GM21737 (cell line): Measurements from ENCODE around the gene FZD2.
"Not testable (repeated sequence)": the region's sequence is repeated elsewhere in the genome, so short reads cannot be mapped to it uniquely, and the experiment has no call there.

Experiments
- ATAC-seq: cut with Tn5 transposase; IDR thresholded peaks from one replicate; pipeline ENCODE4 v1.9.1; 2021; ENCODE audit warnings: mild to moderate bottlenecking, moderate library complexity; ENCODE audit not compliant: unreplicated experiment

Gene FZD2

DNA sequence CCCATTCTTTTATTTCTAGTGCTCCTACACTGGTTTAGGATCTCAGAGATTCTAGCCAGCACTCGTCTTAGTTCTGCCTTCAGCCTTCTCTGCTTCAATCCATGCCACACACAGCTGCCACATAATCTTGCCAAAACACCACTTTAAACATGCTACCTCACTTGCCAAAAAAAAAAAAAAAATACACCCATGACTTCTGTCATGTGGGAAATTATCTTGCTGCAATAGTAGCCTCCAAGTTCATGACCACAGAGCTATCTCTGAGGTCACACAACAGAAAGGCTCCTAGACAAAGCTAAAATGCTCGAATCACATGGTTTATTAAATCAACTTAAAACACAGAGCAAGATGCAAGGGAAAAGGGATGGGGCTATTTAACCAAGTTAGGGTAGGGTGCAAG is 18.1 kb downstream of the FZD2 start:
- no peak for ATAC-seq

GRCh38 chr17:44578947-44579346 is 21.7 kb downstream of the FZD2 start:
- no peak for ATAC-seq

DNA sequence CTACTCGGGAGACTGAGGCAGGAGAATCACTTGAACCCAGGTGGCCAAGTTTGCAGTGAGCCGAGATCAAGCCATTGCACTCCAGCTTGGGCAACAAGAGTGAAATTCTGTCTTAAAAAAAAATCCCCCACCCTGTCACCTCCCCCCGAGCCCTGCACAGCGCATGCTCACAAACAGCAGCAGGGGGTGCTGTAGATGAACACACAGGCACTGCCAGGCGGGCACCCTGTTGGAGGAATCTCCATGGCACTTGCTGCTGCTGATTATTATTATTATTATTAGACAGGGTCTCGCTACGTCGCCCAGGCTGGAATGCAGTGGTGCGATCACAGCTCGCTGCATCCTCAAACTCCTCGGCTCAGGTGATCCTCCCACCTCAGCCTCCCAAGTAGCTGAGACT is 24.6 kb downstream of the FZD2 start:
- ATAC-seq = no peak

DNA sequence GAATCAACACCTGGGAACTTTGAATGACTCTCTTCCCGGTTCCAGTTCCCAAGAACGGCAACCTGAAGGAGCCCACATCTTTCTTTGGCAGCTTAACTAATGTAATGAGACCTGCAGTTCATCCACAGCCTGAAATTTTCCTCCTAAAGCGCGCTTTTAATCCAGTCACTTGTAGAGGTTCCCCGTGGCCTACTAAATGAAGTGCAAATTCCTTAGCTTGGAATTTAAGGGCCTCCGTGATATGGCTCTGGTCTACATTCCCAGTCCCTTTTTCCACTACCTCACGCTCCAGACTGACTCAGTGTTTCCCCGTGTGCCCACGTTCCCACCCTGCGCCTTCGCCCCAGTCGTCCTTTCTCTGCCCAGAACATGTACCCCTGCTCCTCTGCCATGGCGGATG is 27.2 kb downstream of the FZD2 start:
- no peak for ATAC-seq

- ATAC-seq = no peak
These were observed 28.0 kb downstream of the FZD2 start for GRCh38 chr17:44585315-44585714.

GRCh38 chr17:44587339-44587738 is 30.1 kb downstream of the FZD2 start:
- no peak for ATAC-seq

DNA sequence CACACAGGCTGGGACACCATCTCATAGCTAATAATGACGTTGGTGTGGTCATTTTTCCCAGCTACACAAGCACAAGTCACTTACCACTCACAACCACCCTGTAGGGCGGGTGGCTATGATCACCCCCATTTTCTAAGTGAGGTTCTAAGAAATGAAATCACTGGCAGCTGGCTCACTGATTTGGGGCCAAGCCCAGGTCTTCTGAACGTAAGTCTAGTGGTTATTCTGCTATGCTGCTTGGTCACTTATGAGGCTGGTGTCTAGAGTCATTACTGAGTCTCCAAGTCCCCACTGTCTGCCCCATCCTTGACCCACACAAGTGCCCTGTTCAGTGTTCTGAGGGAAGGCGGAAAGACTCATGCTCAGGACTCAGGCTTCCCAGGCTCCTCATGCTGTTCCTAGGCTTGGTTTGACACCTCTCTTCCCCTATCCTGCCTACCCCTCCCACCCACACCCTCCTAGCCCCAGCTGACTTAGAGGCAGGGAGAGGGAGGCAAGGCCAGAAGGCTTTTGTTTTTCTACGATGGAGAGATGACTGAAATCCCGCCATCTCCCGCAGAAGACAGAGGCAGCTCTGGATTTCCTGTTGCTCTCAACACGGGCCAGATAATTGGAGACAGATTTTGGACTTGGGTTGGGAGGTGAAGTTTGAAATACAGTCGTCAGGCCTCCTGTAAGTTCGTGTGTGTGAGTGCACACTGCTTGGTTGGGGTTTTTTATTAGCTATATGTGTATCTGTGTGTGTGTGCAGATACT is 32.2 kb downstream of the FZD2 start:
- no peak for ATAC-seq

DNA sequence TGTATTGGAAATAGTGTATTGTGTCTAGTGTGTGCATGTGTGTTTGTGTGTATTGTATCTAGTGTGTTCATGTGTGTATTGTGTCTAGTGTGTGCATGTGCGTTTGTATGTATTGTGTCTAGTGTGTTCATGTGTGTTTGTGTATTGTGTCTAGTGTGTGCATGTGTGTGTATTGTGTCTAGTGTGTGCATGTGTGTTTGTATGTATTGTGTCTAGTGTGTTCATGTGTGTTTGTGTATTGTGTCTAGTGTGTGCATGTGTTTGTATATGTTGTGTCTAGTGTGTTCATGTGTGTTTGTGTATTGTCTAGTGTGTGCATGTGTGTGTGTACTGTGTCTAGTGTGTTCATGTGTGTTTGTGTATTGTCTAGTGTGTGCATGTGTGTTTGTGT is 32.8 kb downstream of the FZD2 start:
- ATAC-seq = not testable (repeated sequence)

- ATAC-seq = not testable (repeated sequence)
These were observed 33.5 kb downstream of the FZD2 start for GRCh38 chr17:44590762-44591161.

DNA sequence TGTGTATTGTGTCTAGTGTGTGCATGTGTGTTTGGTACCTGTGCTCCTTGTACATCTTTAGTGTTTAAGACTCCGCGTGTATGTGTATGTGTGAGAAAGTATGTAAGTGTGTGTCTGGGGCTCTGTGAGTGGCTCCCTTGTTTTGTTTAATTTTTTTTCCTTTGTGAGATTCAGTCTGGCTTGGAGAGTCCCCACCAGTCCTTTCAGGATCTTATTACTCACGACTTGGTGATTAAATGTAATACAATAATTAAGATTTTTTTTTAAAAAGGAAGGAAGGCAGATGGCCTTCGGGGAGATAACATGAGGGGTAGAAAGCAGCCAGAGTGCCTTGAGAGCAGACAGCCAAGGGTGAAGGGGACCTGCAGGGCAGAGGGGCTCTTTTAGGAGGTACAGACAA is 33.9 kb downstream of the FZD2 start:
- ATAC-seq = no peak

GRCh38 chr17:44593156-44593555 is 35.9 kb downstream of the FZD2 start:
- ATAC-seq = no peak

DNA sequence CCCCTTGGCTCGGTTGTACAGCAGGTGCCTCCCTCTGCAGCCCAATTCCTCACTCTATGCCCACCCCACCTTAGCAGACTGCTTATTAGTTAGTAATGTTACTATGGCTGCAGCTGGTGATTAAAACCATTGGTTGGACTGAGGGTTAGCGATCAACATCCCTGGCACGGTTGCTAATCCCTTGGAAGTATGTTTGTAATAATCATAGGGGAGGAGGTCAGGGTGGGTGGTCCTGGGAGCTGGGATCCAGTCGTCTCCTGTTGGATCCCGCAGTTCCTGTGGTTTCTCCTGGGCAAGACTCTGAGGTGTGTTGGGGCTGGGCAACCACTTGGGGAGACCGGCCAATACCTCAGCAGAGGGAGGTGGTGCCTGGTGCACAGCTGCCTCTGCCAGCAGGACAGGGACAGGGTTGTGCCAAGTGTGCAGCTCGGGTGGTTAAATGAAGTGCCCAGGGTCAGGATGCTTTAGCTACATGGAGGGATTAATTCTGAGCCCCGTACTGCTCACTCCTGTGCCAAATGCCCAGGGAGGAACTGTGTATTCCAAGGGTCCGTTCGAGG is 38.0 kb downstream of the FZD2 start:
- no peak for ATAC-seq

DNA sequence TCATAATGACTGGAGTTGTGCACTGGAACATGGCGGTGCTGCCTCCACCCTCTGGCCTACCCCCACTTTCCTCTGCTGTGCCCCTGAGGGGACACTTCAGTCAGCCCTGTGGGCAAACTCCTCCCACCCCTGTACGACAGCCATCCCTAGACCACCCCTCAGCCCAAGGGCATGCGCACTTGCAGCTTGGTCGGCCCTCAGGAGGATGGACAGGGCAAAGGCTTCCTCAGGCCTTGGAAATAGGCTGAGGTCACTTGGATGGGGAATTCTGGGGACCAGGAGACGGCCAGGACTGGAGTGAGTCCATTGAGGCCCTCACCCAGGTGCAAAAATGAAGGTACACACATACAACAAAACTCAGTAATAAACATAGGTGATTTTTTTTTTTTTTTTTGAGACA is 41.0 kb downstream of the FZD2 start:
- no peak for ATAC-seq

GRCh38 chr17:44598932-44599297 is 41.6 kb downstream of the FZD2 start:
- ATAC-seq = no peak

DNA sequence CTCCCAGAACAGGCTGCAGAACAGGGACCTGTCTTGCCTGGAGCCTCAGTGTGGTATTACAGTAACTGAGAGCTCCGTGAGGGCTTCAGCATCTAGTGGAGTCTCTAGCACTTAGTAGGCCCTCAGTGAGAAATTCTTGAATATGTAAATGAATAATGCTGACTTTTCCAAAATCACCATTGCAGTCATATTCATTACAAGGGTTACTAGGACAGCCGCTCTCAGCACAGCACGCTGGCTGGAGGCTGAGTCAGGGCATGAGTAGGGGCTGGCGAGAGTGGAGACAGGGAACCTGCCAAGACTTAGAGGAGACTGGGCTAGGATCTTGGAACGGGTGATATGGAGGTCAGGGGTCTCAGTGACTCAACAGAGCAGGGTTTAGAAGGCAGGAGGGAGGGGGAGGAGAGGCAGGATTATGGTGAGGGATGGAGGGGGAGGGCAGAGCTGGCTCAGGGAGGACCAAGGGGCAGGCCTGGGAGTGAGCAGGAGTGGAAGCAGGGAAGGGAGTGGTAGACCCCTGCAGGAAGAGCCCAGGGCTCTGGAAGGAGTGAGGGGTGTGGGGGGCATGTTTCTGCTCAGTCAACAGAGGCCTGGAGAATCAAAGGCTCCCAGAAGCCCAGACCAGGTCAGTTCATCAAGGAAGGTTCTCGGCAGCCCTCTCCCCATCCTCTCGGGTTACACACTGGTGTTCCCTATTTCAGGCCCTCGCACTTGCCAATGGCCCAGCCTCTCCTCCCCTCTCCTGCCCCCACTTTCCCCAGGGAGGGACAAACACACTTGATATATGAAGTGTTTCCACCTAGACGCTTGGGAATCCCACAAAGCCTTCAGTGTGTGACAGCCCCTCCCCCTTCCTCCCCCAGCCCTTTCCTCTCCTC is 42.3 kb downstream of the FZD2 start:
- no peak for ATAC-seq

- no peak for ATAC-seq
These were observed 44.3 kb downstream of the FZD2 start for GRCh38 chr17:44601539-44601938.

DNA sequence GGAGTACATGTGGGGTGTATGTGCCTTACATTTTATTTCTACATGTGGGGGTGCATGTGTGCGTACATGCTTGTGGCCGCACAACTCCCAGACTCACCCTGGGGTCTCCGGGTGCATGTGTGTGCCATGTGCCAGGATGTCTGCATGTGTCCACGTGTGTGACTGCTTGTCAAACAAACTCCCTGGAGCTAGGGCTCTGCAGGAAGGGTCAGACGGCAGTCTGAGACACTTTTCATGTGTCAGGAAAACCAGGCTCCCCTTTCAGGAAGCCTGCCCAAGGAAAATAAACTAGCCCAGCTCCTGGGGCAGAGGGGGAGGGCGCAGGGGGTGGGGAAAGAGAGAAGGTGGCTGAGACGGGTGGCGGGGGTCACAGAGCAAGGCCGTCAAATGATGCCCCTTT is 44.7 kb downstream of the FZD2 start:
- ATAC-seq = no peak

GRCh38 chr17:44602390-44602789 is 45.1 kb downstream of the FZD2 start:
- no peak for ATAC-seq

DNA sequence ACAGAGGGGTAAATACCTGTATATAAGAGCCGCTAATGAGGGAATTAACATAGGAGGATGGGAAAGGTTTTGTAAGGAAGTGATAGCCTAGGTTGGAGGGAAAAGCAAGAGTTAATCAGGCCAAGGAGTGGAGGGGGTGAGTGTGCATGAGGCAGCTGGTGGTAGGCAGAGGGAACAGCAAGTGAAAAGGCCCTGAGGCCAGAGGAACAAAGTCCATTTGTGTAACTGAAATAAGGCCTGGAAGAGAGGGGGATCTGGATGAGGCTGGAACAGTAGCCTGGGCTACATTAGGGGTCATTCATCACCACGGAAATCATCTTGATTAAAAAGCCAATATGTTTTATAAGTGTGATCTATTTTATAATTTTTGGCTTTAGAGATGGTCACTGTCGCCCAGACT is 45.7 kb downstream of the FZD2 start:
- ATAC-seq = no peak

DNA sequence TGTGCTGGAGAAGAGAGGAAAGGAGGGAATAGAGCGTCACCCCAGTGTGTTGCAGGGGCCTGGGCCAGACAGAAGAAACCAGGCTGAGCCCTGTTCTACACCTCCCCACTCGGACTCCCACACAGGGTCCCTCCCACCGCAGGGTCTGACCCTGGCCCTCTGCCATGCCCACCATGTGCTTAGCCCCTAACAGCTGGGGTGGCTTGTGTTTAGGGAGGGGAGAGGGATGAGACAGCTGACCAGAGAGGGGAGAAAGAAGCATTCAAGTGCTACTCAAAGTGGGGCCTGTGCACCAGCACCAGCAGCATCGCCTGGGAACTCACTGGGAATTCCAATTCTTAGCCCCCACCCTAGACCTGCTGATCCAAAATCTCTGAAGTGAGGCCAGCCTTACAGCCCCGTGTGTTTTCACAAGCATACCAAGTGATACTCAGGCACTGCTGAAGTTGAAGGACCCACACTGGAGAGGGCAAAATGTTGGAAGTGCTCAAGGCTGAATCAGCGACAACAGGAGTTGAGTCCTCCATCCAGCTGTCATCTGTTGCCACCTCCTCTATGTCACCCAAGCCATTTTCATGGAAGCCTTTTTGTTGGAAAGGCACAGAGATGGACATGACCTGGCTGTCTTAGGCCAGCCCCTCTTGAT is 47.0 kb downstream of the FZD2 start:
- ATAC-seq = no peak

- no peak for ATAC-seq
These were observed 47.6 kb downstream of the FZD2 start for GRCh38 chr17:44604768-44605485.
